DOHH2 (cell line): ENCODE data around the gene CLINT1.

Experiments
- H3F3A ChIP-seq: fragments of 200-600 bp; sonication (generic), shearing (Covaris generic); 2 replicates; pipeline ENCODE4 v1.6.0; 2016; ENCODE audit warnings: antibody characterized with exemption, mild to moderate bottlenecking; ENCODE audit not compliant: control insufficient read depth, insufficient read depth
- H3K27ac ChIP-seq: fragments of 200-600 bp; sonication (generic); 2 replicates; pipeline ENCODE4 v1.5.1; 2014; ENCODE audit warnings: low read depth, mild to moderate bottlenecking, low read length, moderate library complexity
- H3K27me3 ChIP-seq: fragments of 200-600 bp; sonication (generic); 2 replicates; pipeline ENCODE4 v1.6.1; 2014; ENCODE audit warnings: mild to moderate bottlenecking, low read length, mixed read lengths; ENCODE audit not compliant: control insufficient read depth
- H3K36me3 ChIP-seq: fragments of 200-600 bp; sonication (generic); 2 replicates; pipeline ENCODE4 v1.6.1; 2014; ENCODE audit warnings: mild to moderate bottlenecking, low read length, moderate library complexity, mixed read lengths; ENCODE audit not compliant: control insufficient read depth
- H3K4me1 ChIP-seq: fragments of 200-600 bp; sonication (generic); 2 replicates; pipeline ENCODE4 v1.6.1; 2014; ENCODE audit warnings: mild to moderate bottlenecking, low read length, mixed read lengths; ENCODE audit not compliant: control insufficient read depth
- H3K4me2 ChIP-seq: fragments of 200-600 bp; sonication (generic); 2 replicates; pipeline ENCODE4 v1.6.0; 2014; ENCODE audit warnings: mild to moderate bottlenecking, low read length, moderate library complexity
- H3K4me3 ChIP-seq: fragments of 200-600 bp; sonication (generic); 2 replicates; pipeline ENCODE4 v1.5.1; 2014; ENCODE audit warnings: mild to moderate bottlenecking, low read length, mixed read lengths
- H3K79me2 ChIP-seq: fragments of 200-600 bp; sonication (generic); 2 replicates; pipeline ENCODE4 v1.6.1; 2014; ENCODE audit warnings: mild to moderate bottlenecking, low read length, mixed read lengths; ENCODE audit not compliant: control insufficient read depth
- H3K9me2 ChIP-seq: fragments of 200-600 bp; sonication (generic); replicated peaks from 2 replicates; pipeline ENCODE4 v1.6.1; 2014; ENCODE audit warnings: mild to moderate bottlenecking, low read length, mixed read lengths; ENCODE audit not compliant: control insufficient read depth
- H3K9me3 ChIP-seq: fragments of 200-600 bp; sonication (generic); 2 replicates; pipeline ENCODE4 v1.6.1; 2014; ENCODE audit warnings: antibody characterized with exemption, low read length, mixed read lengths; ENCODE audit not compliant: control insufficient read depth, insufficient read depth
- H4K20me1 ChIP-seq: fragments of 200-600 bp; sonication (generic); 2 replicates; pipeline ENCODE4 v1.6.0; 2014; ENCODE audit warnings: low read depth, mild to moderate bottlenecking, antibody characterized with exemption, low read length, moderate library complexity; ENCODE audit not compliant: control insufficient read depth, insufficient read depth
- EZH2phosphoT487 ChIP-seq: fragments of 200-600 bp; sonication (generic); IDR thresholded peaks from 2 replicates; pipeline ENCODE4 v1.6.1; 2017; ENCODE audit warnings: borderline replicate concordance, mild to moderate bottlenecking, antibody characterized with exemption, low read length, moderate library complexity, mixed read lengths
- TF ChIP-seq, protein P1 (sequence below): fragments of 200-600 bp; sonication (generic); IDR thresholded peaks from one replicate; pipeline ENCODE4 v1.5.1; 2014; ENCODE audit warnings: antibody characterized with exemption, mild to moderate bottlenecking, low read depth, low read length; ENCODE audit not compliant: poor library complexity, severe bottlenecking

CLINT1 gene

DNA sequence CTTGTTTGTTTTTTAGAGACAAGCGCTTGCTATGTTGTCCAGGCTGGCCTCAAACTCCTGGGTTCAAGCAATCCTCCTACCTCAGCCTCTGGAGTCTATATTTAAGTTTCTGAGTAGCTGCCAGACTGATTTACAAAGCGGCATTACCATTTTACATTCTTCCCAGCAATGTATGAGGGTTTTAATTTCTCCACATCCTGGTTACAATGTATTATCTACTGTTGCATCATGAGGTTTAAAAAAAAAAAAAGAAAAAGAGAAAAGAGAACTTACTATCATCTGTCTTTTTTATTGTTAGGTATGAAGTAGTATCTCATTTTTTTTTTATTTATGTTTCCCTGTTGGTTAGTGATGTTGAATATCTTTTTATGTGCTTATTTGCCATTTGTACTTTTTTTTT is 18.9 kb upstream of the CLINT1 start:
- H3K4me3 ChIP-seq: no peak overlapping the region
- H3K4me1 ChIP-seq: peaks cover 6% of the 10 kb centered on the region
- H3K9me2 ChIP-seq: no peaks in the 10 kb centered on the region
- no peaks in the 10 kb centered on the region for H3K9me3 ChIP-seq
- H3K27ac ChIP-seq: no peak overlapping the region
- no peak for TF ChIP-seq EZH2phosphoT487
- TF ChIP-seq, protein P1, sequence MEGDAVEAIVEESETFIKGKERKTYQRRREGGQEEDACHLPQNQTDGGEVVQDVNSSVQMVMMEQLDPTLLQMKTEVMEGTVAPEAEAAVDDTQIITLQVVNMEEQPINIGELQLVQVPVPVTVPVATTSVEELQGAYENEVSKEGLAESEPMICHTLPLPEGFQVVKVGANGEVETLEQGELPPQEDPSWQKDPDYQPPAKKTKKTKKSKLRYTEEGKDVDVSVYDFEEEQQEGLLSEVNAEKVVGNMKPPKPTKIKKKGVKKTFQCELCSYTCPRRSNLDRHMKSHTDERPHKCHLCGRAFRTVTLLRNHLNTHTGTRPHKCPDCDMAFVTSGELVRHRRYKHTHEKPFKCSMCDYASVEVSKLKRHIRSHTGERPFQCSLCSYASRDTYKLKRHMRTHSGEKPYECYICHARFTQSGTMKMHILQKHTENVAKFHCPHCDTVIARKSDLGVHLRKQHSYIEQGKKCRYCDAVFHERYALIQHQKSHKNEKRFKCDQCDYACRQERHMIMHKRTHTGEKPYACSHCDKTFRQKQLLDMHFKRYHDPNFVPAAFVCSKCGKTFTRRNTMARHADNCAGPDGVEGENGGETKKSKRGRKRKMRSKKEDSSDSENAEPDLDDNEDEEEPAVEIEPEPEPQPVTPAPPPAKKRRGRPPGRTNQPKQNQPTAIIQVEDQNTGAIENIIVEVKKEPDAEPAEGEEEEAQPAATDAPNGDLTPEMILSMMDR: no peak
- H4K20me1 ChIP-seq: no peaks in the 10 kb centered on the region
- H3K27me3 ChIP-seq: no peaks in the 10 kb centered on the region
- no peak overlapping the region for H3K4me2 ChIP-seq
- H3K36me3 ChIP-seq: no peaks in the 10 kb centered on the region
- H3F3A ChIP-seq: no peaks in the 10 kb centered on the region
- H3K79me2 ChIP-seq: no peaks in the 10 kb centered on the region

DNA sequence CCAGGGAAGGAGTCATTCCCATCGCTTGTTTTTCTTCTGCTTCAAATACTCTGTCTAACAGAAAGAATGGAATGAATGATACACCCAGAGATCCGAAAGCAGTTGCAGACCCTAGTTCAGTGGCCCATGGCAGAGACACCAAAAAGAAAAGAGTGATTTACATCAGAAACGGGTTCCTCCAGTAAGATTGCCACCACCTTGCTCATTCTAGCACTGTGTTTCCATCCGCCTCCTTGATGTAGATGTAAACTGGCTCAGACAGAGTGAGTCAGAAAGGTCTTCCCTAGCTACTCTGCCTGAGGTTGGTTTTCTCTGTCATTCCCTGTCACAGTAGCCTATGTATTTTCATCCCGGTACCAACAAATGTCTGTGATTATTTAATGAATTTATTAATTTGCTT is 15.9 kb upstream of the CLINT1 start:
- TF ChIP-seq, protein P1: no peak
- TF ChIP-seq EZH2phosphoT487: no peak
- Histone ChIP-seq H3K36me3 (no peaks in the 10 kb centered on the region), H4K20me1 (no peaks in the 10 kb centered on the region), H3K4me1 (peaks cover 14% of the 10 kb centered on the region), H3K4me2 (no peak overlapping the region), H3K27me3 (no peaks in the 10 kb centered on the region), H3F3A (no peaks in the 10 kb centered on the region), H3K9me3 (no peaks in the 10 kb centered on the region), H3K9me2 (no peaks in the 10 kb centered on the region), H3K27ac (no peak overlapping the region), H3K4me3 (no peak overlapping the region), H3K79me2 (no peaks in the 10 kb centered on the region)

DNA sequence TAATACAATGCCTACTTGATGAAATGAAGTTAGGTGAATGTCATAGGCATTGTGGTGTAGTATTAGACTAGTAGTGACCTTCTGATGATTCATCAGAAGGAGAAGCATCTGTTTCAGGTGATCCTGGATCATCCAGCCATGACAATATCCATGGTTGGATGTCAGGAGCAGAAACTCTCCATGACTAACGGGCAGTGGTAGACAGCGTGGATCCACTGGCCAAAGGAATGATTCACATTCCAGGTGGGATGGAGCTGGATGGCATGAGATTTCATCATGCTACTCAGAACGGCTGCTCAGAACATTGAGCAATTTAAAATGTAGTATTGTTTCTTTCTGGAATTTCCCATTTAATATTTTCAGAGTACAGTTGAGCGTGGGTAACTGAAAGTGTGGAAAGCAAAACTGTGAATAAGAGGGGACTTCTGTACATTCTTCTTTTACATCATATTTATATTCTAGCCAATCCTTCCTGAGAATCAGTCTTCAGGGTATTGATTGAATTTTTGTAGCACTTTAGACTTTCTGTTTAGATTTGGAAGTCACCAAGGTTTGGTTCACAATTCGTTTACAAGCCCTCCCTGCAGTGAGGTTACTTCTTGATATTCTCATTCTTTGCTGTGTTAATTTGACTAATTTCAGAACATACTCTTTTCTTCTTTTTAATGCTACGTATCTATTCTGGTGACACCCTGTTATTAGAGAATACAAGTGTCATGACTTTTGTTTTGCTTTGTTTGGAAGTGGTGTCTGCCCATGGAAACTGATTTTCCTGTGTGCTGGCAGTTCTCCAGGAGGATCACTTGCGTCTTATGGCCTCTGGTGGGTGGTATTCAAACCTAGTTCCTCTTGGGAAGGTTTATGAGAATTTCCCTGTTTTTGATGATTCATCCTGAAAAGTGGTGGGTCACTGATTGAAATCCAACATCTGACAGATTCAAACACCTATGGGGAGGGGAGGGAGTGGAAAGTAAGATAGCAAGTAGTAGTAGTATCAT is 12.2 kb upstream of the CLINT1 start:
- Histone ChIP-seq H3K27ac (no peak overlapping the region), H4K20me1 (no peaks in the 10 kb centered on the region), H3K9me3 (no peaks in the 10 kb centered on the region), H3F3A (no peaks in the 10 kb centered on the region), H3K4me2 (no peak overlapping the region), H3K4me3 (no peak overlapping the region), H3K36me3 (no peaks in the 10 kb centered on the region), H3K79me2 (no peaks in the 10 kb centered on the region), H3K9me2 (no peaks in the 10 kb centered on the region), H3K27me3 (no peaks in the 10 kb centered on the region), H3K4me1 (peaks cover 20% of the 10 kb centered on the region)
- TF ChIP-seq EZH2phosphoT487: no peak
- TF ChIP-seq, protein P1: no peak
